HL-60/S4 treated with phorbol 12-myristate 13-acetate at 8.2 ng/mL for 4 days and 3 days (cell line): ENCODE data around the gene MAPK14.
"Not testable (repeated sequence)": the region's sequence is repeated elsewhere in the genome, so short reads cannot be mapped to it uniquely, and the experiment has no call there.

Source experiments
- in situ Hi-C: fragments of 300-500 bp; cut with MboI; formaldehyde crosslinking; loops from 2 replicates; pipeline ENCODE4 v1.15.0; 2022; ENCODE audit warnings: low sequenced_read_pairs

The MAPK14 gene

DNA sequence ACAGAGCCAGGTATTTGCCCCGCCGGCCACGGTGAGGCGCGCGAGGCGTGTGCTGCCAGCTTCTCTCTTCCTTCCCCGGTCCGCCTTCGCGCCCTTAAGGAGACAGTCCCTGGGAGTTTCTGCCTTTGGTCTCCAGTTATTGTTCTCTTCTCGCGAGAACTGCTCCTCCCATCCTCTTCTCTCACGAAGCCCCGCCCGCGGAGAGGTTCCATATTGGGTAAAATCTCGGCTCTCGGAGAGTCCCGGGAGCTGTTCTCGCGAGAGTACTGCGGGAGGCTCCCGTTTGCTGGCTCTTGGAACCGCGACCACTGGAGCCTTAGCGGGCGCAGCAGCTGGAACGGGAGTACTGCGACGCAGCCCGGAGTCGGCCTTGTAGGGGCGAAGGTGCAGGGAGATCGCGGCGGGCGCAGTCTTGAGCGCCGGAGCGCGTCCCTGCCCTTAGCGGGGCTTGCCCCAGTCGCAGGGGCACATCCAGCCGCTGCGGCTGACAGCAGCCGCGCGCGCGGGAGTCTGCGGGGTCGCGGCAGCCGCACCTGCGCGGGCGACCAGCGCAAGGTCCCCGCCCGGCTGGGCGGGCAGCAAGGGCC, at the start of gene MAPK14:
MAPK14 (plus strand) TSS at position 308 of the 587 bp plus-strand sequence. CDS start 350 bp downstream, outside the sequence.
- in situ Hi-C loops = no loop called here

DNA sequence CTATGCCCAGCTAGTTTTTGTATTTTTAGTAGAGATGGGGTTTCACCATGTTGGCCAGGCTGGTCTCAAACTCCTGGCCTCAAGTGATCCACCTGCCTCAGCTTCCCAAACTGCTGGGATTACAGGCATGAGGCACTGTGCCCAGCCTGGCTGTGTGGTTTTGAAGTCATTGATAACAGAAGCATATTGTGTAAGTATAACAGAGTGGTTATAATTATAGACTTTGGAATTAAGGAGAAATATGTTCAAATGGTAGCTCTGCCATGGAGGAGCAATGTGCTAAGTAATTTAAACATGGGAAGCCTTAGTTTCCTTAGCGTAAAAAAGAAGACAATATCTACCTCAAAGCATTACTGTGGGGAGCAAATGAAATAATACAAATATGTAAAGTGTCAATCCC, 47.5 kb upstream of the MAPK14 start:
- in situ Hi-C loops = not testable (repeated sequence)

DNA sequence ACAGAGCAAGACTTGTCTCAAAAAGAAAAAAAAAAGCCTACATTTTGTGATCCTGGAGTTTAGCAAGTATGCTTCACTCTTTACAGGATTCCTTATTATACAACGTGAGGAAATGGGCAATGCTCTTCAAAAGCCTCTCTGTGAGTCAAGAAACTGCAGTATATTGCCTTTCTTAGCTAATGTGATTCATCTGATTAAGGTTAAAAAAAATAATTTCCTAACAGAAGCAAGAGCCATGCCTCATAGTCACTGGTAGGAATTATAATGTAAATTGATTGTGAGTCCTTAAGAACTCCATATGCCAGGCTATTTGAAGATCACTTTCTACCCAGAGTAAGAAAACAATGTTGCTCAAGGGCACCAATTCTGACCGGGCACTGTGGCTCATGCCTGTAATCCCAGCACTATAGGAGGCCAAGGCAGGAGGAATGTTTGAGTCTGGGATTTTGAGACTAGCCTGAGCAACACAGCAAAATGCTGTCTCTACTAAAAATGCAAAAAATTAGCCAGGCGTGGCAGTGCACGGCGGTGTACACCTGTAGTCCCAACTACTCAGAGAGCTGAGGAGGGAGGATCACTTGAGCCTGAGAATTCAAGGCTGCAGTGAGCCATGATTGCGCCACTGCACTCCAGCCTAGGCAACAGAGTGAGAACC, 46.5 kb upstream of the MAPK14 start:
- in situ Hi-C loops = no loop called here

DNA sequence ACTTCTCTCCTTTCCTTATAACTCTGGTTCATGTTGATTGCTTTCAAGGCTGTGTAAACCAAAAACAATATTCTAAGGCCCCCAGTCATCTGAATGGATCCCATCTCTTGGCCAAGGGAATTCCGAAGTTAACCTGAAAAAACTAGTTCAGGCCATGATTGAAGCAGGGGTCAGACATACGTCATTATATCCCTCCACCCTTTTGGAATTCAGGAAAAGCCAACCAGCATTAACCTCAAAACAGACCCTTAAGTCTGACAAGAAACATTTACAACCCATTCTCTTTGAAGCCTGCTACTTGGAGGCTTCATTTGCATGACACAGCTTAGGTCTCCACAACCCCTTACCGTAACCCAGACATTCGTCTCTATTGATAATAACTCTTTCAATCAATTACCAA, 42.9 kb upstream of the MAPK14 start:
- in situ Hi-C loops = no loop called here

DNA sequence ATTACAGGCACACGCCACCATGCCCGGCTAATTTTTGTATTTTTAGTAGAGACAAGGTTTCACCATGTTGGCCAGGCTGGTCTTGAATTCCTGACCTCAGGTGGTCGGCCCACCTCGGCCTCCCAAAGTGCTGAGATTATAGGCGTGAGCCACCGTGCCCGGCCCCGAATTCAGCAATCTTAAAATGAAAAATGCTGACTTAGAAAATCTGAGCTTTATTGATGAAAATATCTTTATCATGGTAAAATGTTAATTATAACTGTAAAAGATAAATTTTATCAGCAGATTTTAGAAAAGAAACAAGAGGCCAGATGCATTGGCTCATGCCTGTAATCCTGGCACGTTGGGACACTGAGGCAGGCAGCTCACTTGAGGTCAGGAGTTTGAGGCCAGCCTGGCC, 39.6 kb upstream of the MAPK14 start:
- in situ Hi-C loops = not testable (repeated sequence)

DNA sequence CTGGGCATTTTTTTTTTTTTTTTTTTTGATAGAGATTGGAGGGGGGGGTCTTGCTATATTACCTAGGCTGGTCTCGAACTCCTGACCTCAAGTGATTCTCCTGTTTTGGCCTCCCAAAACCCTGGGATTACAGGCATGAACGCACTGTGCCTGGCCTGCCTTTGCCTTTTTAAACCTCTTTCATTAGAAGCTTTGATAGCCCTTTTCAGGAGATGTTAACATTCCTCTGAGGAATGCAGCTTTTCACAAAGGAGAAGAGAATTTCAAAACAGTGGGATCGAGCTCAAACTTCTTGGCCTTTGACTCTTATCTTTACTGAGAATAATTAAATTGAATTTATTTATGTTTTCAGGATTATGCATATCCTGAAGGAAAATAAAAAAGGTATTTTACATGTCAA, 34.5 kb upstream of the MAPK14 start:
- in situ Hi-C loops = no loop called here

DNA sequence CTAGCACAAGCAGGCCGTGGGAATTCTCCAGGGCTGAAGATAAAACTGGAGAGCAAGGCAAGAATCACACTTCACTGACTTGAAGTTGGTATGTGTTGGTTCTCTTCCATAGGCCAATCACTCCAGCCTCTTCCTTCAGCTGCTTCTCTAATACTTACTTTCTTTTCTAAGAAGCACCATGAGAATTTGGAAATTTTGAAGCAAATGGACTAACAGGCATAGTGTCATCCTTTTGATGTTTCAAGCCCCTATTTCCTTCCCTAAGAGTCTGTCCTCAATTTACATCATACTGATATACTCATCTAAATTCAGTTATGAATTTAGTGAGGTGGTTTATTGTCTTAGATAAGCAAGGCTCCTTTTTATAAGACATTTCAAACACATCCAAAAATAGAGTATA, 27.2 kb upstream of the MAPK14 start:
- in situ Hi-C loops = no loop called here

DNA sequence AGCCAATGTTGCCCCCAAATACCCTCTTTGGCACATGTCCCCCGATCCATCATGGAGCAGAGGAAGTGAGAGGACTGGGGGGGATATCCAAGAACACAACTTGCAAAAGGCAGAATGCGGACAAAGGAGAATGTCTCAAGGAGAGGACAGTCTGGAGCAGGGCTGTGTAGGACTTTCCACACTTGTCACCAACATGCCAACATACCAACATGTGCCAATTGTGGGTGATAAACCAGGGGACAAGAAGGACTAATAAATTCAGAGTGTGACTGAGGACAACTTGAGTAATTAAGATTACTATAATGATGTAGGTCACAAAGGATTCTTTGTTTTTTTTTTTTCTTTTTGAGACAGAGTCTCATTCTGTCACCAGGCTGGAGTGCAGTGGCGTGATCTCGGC, 11.9 kb upstream of the MAPK14 start:
- in situ Hi-C loops = no loop called here

DNA sequence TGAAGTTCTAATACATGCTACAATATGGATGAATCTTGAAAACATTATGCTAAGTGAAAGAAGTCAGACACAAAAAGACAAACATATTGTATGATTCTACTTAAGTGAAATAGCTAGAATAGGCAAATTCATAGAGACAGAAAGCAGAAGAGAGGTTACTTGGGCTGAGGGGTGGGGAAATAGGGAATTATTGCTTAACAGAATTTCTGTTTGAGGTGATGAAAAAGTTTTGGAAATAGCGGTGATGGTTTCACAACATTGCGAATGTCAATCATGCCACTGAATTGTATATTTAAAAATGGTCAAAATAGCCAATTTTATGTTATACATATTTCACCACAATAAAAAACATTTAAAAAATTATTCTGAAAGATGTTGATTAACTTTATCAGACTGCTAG, 9.3 kb upstream of the MAPK14 start:
- in situ Hi-C loops = no loop called here

DNA sequence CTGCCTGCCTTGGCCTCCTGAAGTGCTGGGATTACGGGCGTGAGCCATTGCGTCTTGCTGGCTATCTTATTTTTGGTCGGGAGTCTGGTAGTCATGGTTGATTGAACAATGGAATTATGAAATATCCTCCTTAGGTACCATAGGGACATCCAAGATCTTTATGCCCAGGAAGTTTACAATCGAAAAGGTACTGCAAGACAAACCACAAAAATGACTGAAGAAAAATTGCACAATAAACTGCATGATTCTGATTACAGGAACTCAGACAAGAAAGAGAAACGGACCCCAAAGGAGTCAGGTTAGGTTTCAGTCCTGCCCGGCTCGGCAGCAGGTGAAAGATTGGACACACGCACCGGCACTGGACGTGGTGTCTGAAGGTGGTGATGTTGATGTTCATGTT, 8.4 kb upstream of the MAPK14 start:
- in situ Hi-C loops = no loop called here

DNA sequence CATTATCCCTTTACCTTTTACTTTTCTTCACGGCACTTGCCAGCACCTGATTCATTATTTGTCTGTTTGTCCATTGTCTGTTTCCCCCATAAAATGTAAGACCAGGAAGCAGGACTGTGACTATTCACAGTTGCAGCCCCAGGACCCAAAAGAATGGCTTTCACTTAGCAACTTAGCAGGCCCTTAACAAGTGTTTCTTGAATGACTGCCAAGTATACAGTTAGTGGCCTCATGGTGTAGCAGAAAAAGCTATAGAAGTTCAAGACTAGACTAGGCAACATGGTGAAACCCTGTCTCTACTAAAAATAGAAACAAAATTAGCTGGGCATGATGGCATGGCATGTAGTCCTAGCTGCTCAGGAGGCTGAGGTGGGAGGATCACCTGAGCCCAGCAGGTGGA, 7.5 kb upstream of the MAPK14 start:
- in situ Hi-C loops = no loop called here

DNA sequence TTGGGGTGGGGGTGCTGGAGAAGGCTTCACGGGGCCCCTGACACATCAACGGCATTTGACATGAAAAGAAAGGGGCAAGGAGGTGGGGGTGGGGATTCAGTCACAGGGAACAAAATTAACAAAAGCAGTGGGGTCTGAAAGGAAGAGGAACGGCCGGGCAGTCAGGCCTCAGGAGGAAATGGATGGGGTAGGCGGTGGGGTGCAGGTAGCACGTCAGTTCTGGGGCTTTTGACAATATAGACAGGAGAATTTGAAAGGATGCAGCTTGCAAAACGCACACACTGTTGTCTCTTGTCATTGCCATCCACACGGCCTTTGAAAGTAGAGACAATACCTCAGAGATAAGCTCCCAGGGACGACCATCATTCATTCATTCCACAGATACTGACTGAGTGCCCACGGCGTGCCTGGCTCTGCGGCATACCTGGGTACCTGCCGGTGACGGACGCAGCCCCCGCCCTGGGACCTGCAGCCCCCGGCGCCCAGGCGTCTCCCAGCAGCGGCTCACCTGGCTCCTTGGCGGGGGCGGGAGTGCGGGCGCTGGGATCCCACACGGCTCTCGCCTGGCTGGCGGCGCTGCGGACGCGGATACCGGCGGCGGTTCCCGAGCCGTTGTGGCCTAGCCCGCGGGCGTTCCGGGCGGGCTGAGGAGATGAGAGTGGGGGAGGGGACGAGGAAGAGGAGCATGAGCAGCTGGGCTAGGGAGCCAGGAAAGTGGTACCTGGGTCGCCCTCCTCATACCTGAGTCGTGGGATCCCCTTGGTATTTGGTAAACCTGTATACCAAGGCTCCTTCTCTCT, 3.4 kb upstream of the MAPK14 start, which contains the start of gene SLC26A8:
SLC26A8 (minus strand) TSS at position 646 of the 800 bp plus-strand sequence. CDS start 4,934 bp downstream, outside the sequence.
- in situ Hi-C loops = no loop called here

DNA sequence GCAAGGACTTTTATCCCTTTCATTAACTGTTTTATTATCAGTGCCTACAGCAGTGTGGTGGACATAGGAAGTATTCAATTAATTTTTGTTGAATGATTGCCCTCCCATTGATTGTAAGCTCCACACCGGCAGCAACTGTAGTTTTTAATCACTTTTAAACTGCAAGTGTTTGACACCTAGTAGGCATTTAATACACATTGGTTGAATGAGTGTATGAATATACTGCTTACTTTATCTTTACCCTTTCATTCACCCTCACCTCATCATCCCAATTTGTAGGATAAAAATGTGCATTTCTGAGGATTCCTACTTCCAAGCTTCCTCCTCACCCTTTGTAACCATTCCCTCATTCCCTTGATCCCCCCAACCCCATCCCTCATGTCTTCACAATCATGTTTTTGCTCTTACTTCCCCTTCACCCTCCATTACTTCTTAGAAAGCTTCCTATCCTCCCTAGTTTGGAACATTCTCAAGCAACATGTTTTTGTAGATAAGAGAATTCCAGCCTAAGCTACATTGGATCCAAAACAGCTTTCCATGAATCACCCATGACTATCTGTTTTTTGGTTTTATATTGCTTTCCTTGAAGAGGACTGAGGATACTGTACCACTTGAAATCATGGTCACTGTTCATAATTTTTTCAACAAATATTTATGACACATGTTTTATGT, 2.2 kb upstream of the MAPK14 start:
- in situ Hi-C loops = no loop called here

DNA sequence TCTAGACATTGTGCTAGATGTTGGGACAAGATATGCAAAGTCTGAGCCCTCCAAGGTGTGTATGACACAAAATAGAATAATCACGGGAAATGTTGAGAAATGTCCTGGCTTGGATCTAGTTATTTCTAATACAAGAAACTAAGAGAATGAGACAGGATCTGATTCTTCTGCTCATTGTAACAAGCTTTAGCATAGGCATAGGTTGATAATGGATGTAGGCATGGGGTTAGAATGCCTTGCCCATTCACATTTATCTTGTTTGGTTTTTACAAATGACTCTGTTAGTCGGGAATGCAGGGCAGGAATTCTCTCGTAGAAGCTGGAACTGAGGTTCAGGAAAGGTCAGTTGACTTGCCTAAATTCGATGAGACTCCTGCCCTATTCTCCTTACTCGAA, 1.7 kb upstream of the MAPK14 start:
- in situ Hi-C loops = no loop called here

DNA sequence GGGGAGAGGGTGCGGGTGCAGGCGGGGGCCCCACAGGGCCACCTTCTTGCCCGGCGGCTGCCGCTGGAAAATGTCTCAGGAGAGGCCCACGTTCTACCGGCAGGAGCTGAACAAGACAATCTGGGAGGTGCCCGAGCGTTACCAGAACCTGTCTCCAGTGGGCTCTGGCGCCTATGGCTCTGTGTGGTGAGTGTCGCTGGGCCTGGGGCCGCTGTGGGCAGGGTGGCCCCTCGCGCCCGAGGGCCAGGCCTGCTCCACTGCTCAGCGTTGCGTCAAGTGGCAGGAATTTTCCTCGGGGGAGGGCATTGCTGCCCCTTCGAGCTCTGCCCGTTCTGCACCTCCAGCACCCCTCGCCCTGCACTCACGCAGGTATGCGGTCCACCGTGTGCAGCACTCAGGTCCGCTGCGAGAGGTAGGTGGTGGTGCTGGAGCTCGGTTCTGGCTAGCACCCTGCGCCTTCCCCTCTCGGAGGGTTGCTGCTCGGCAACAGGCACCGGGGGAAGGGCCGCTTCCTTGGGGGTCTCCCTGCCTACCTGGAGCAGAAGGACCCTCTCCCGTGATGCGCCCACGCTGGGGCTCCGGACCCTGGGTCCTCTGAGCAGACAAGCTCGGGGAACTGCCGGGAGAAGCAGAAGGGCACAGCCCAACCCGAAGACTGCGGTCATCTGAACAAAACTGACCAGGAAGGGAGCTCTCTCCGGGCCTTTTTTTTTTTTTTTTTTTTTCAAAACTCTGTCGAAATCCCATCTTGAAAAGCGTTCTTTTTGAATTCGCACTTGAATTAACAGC, 674 bp downstream of the MAPK14 start:
- in situ Hi-C loops = no loop called here

DNA sequence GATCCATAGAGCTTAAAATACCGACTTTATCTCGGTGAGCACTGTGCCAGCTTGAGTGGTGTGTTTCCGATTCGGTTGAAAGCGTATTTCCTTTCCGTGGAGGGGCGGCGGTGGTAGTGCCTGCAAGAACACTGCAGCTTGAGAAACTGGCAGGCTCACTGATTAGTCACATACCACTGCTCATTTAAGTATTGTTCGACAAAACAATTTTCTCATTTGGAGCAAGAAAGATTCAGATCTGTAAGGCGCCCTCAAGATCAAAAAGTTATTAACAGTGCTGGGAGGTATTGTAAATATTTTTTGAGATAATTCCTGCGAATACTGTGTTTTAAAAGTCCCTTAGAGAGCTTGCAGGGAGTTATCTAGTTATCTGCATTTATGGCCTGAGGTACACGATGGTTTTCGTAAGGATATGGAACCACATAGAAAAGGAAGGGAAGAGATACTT, 1.3 kb downstream of the MAPK14 start:
- in situ Hi-C loops = no loop called here

DNA sequence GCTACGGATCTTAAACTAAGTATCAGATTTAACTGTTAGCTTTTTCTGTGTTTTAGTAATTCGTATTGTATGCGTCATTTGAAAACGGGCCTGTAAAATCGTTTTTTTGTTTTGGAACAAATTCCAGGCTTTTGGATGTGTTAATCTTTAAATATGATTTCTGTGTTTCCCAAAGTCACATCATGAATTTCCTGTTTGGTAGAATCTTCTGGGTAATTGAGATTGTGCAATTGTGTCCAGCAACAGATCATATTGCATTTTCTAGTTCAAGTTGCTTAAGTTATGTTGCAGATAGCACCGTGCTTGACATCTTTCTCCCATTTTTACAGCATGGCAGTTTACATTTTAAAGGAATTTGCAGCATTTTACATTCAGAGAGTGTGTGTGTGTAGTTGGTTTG, 1.9 kb downstream of the MAPK14 start:
- in situ Hi-C loops = no loop called here

DNA sequence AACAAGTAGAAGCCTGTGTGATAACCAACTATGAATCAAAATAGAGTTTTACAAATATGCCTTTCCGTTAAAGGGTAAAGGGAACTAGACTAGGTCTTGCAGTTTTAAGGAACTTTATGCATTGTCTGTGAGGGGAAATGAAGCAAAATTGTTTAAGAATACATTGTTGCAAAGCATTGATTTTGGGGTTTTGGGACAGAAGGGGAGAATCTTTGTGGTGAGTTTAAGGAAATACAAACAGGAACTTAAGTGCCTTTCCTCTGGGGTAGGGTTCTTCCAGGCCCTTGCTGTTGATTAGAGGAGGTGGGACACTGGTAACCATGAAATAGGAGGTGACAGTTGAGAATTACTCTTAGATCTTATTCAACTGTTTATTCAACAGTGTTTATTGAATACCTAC, 4.7 kb downstream of the MAPK14 start:
- in situ Hi-C loops = no loop called here

DNA sequence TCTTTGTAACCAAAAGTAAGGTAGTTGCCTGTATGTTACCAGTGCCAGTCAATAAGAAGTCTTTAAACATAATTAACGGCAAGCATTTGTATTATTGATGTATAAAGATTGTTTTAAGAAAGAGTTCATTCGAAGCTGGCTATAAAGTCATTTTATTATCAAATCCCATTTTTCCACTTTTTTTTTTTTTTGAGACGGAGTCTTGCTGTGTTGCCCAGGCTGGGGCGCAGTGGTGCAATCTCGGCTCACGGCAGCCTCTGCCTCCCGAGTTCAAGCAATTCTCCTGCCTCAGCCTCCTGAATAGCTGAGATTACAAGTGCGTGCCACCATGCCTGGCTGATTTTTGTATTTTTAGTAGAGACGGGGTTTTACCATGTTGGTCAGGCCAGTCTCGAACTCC, 5.5 kb downstream of the MAPK14 start:
- in situ Hi-C loops = not testable (repeated sequence)

DNA sequence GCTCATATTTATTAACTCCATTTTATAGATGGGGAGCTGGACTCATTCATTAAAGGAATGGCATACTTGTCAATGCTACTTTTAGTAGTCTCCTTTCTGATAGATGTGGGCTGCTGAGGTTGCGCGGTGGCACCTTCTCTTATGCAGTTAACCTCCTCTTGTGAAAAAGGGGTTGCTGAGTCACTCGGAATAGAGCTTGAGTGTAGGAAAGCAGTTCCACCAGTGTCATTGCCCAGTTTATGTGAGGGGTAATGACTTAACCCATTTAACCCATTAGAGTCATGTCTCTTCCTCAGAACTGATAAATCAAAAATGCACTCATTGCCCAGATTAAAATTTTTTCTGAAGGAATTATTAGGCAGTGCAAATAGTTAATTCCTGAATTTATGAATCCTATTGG, 6.3 kb downstream of the MAPK14 start:
- in situ Hi-C loops = no loop called here

DNA sequence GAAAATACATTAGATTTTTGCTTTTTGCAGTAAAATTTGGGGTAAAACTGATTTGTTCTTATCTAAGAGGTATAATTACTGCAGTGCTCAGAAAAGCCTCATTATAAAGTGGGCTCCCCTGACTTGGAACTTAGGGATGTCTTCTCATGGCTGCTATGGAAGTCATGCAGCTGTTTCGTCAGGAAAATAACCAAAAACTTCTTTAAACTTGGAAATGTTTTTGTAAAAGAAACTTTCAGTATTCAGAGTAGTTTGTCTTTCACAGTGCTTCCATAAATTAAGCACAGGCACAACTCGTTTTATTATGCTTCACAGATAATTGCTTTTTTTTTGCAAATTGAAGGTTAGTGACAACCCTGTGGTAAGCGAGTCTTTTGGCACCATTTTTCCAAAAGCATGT, 6.8 kb downstream of the MAPK14 start:
- in situ Hi-C loops = no loop called here
